Measurements from ENCODE around the gene BTN3A1.
"Not testable (repeated sequence)": the region's sequence is repeated elsewhere in the genome, so short reads cannot be mapped to it uniquely, and the experiment has no call there.

- TF ChIP-seq CTCF (conservative IDR thresholded peaks at IDR 0.05 in 1 of 2, IDR thresholded peaks at IDR 0.05 in 1 of 2; ENCODE audit: low read depth in 1 of 2, low read length in 2 of 2); EZH2 (IDR thresholded peaks at IDR 0.05; ENCODE audit: low read length, missing control alignments): not testable (repeated sequence)
Measured at GRCh38 chr6:26418077-26418476, 16.0 kb downstream of the BTN3A1 start.

All from fibroblast of lung (primary cell).